Neural progenitor cell (in vitro differentiated cells): ENCODE data around the gene CNRIP1.

Experiments used
- EZH2 ChIP-seq: fragments of 200-600 bp; sonication (generic); IDR thresholded peaks from 2 replicates; pipeline ENCODE4 v1.6.1; 2017; ENCODE audit warnings: antibody characterized with exemption, mild to moderate bottlenecking, moderate library complexity
- TF ChIP-seq, protein P1 (sequence below): fragments of 200-600 bp; sonication (generic); IDR thresholded peaks from 2 replicates; pipeline ENCODE4 v1.5.1; 2017; ENCODE audit warnings: antibody characterized with exemption, mild to moderate bottlenecking

GRCh38 chr2:68328901-68329300, 9.2 kb upstream of the CNRIP1 start:
- TF ChIP-seq, protein P1, sequence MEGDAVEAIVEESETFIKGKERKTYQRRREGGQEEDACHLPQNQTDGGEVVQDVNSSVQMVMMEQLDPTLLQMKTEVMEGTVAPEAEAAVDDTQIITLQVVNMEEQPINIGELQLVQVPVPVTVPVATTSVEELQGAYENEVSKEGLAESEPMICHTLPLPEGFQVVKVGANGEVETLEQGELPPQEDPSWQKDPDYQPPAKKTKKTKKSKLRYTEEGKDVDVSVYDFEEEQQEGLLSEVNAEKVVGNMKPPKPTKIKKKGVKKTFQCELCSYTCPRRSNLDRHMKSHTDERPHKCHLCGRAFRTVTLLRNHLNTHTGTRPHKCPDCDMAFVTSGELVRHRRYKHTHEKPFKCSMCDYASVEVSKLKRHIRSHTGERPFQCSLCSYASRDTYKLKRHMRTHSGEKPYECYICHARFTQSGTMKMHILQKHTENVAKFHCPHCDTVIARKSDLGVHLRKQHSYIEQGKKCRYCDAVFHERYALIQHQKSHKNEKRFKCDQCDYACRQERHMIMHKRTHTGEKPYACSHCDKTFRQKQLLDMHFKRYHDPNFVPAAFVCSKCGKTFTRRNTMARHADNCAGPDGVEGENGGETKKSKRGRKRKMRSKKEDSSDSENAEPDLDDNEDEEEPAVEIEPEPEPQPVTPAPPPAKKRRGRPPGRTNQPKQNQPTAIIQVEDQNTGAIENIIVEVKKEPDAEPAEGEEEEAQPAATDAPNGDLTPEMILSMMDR, result no peak
- no peak for TF ChIP-seq EZH2
